Measurements from ENCODE around the gene DOCK10.

The DOCK10 gene

DNA sequence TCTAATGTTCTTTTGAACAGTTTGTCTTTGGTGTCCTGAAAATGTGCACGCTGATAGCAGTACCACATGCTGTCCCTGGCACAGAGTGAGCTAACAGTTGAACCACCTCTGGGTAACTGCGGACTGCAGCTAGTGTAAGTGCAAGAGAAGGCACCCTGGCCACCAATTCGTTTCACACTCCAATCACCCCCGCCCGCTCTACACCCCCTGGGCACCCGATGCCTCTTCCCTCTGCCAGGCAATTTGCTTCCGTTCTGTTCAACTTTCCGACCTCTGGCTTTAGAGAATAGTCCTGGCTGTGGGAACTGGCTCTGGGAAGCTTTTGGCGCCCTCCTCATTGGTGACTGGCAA lies 1.4 kb downstream of the DOCK10 start:
- no peak for DNase-seq

- no peak for DNase-seq
These were observed 2.1 kb downstream of the DOCK10 start for GRCh38 chr2:225040142-225040541.

DNA sequence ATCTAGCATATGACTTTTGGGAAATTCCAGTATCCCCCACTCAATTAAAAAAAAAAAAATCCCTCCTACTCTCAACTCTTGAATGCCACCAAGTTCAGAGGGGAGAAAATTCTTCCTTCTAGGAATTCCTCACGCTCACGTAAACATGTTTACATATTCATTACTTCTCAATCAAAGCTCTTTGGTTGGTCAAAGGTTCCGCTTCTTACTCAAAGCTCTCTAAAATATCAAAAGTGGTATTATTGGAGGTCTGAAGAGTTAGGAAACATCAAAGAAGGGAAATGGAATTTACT lies 4.1 kb downstream of the DOCK10 start:
- no peak for DNase-seq

DNA sequence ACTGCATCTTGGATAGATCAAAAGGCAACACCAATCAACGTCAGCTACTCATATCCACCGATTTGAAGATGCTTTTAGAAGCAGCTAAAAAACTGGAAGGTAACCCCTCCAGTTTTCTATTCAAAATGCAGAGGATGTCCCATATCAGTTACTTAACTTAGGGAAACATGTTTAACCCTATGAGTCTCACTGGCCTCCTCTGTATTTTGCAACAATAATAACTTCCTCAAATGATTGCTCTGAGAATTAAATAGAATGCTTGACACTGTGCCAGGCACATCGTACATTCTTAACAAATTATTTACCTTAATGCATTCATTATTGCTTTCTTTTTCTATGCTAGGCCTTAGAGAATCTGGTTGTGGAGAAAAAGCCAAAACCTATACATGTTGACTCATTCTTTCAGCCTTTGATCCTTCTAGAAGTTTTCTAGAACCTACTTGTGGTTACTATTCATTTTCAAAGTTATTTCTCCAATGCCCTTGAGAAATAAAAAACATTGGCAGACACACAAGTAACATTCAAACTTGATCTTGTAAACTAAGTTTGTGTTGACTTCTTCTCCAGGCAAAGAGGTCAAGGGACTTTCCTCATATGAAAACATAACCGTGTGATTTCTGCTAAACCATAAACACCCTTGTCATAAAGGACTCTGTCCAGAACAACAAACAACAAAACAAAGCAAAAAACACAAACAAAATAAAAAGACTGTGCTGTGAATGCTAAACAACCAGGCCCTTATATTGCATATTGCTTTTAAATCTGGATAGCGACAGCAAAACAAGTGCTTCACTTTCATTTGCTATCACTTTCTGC lies 4.6 kb downstream of the DOCK10 start:
- no peak for DNase-seq

GRCh38 chr2:225036431-225036830 lies 5.8 kb downstream of the DOCK10 start:
- no peak for DNase-seq

- no peak for DNase-seq
These were observed 8.6 kb downstream of the DOCK10 start for GRCh38 chr2:225033440-225034318.

DNA sequence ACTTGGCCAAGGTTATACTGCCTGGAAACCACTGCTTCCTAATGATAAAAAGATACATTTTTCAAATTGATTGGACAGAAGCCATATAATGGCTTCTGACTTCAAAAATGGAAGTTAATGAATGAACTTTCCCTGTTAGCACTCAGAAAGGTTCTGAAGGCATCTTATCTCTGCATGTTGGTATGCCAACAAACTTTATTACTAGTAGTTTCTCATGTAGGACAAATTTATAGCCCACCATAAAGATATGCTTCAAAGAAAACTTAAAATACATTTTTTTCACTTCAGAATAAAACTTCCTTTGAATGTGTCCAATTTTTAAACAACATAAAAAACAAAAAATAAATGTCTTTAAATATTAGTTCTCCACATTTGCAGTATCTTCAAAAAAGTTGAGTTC lies 10.0 kb downstream of the DOCK10 start:
- no peak for DNase-seq

DNA sequence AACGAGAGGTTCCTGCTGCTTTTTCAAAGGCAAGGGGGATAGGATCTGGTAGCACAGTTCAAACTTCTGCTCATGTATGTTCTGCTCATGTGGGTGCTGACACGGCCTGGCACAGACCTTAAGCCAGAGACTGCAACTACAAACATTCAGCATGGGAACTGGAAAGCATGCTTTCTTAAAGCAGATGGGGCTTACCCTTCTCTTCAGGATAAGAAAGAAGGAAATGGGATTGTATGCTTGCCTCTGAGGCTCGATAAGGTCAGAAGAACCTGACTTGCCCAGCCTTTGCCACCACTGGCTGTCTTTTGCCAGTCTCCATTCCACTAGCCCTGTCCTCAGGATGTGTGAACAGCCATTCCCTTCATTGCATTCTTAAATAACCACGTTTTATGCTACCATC lies 10.7 kb downstream of the DOCK10 start:
- no peak for DNase-seq

DNA sequence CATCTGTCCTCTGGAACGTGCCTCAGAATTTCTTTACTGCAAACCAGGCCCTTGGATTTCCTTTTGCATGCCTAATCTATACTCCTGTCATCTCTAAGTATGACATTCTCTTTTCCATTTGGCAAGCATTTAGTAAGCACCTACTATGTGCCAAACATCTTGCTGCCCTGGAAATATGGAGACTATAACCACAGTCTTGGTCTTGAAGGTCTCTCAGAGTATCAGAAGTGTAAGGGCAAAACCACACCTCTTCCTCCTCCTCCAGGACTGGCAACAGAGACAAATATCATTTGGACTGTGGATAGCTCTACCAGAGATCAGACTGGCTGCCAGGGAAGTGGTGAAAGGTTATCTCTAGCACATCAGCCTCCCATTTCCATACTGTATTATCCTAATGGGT lies 11.4 kb downstream of the DOCK10 start:
- DNase-seq: no peak

DNA sequence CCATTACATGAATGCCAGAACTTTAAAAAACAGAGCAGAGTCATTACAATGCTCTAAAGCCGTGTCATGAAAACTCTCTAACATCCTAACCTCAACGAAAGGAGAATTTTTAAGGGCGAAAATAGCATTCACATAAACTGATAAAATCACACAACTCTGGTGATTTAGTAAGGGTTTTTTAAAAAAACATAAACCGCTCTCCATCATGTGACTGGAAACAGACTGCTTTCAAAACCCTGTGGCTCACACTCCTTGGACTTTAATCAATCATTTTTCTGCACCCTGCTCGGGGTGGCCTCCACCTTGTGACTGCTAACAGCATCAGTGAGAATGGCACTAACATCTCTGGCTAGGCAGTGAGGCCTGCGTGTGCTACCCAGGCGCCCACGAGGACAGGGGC lies 12.1 kb downstream of the DOCK10 start:
- DNase-seq: no peak

DNA sequence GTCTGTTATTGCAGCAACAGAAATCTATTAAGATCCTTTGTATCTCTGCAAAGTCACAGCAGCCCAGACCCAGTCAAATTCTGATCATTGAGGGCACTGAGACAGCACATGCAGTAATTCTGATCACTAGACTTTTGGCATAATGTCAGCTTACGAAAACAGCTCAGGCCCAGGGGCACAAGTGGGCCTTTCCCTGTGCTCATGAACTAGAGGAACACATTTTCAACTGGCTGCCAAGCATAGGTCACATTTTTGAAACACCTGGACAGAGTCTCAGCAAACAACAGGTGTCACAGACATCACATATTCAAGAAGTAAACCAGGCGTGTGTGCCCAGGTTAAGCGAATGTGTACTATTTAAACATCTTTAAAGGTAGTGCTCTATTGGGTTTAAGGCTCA lies 13.7 kb downstream of the DOCK10 start:
- DNase-seq: no peak

- DNase-seq: no peak
These were observed 15.1 kb downstream of the DOCK10 start for GRCh38 chr2:225027061-225027762.

DNA sequence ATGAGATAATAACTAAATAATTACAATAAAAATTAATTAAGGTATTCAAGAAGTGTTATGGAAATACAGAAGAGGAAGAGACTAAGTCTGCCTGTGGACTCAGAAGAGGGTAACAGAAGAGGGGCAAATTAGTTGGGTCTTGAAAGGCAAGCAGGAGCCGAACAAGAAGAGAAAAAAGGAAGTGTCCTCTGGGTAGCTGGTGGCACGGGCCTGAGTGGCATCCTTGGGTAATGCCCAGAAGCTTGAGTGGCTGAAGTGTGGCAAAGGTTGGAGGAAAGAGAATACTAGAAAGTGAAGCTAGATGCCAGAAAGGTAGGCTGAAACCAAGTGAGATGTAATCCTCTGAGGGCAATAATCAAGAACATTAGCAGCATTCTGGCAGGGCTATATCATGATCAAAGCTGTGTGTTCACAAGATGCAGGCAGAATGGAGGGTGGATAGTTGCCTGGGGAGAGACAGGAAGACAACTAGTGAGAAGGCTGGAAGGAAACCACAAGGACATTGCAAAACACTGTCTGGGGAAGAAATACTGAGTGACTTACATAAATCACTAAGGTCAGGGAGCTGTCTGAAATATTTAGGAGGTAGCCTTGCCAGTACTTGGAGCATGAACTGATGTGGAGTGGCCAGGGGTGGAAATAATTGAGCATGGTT lies 16.2 kb downstream of the DOCK10 start:
- DNase-seq: no peak

DNA sequence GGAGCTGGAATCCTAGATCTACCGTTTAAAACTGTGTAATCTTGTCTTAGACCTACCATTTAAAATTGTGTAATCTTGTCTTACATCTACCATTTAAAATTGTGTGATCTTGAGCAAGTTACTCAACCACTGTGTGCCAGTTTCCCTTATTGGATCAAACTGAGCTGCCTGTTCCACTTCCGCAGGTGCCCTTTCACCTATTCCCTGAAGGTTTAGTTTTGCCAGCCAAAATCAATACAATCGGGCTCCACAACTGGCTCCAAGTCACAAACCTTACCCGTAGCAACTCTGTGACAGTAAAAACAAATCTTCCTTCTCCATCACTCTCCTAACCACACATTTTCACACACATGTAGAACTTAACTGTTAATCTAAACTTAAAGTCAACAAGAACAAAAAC lies 20.1 kb downstream of the DOCK10 start:
- no peak for DNase-seq

DNA sequence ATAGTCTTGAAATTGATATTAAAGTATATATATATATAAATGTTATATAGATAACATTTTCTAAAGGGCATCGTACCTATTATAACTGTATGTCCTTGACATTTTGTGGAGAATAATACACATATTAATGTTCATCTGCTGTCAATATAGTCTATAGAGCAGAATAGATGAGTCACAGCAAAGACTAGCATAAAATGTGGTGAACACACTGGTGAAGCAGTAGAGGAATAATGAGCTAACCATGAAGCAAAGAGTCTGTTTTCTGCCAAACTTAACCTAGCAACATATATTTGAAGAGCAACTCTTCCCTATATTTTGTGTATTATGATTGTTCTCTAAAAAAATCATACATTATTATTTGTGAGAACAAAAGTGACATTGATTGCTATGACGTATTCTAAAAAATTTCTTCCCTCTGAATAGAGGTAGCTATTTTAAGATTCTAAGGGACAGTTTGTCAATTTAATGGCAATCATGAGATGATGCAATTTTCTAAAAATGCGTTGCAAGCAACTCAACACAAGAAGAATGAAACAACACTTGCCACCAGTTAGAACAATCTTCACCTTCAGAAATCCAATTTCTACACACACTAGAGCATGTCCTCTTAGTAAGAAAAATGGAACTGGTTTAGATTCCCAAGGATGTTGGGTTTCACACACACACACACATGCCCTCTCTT lies 22.0 kb downstream of the DOCK10 start:
- DNase-seq: no peak

DNA sequence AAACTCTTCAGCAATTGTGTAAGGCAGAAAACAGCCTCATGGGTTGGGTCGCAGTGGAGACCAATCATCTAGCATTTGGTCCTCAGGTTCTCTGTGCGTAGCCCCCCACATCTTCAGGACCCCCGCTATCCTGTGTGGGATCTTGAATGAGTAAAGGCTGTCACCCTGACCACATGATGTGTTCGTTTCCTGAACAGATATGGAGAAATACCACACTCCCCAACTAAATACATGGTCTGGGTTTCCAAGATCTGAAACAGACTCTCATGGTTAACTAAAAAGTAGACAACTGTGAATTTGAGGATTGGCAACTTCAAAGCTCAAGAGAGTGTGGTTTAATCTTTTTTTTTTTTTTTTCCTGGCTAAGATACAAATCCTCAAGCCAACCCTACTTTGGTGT lies 23.2 kb downstream of the DOCK10 start:
- DNase-seq: no peak

DNA sequence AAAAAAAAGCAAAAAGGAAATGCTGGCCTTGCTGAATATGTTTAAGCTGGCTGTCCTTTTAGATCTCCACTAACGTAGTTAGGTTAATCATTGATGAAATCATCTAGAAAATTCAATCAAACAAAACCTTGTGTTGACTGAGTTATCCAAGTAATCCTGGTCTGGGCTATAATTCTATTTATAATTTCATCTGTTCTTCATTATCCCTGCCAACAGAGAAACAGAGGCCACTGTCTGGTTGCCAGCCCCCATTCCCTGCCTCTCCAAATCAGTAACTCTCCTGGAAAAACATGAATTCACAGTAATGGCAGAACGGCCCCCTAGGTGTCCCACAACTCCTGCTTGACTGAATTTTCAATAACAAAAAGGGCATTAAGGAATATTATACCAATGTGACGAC lies 24.6 kb downstream of the DOCK10 start:
- DNase-seq: no peak

- no peak for DNase-seq
These were observed 25.1 kb downstream of the DOCK10 start for GRCh38 chr2:225017098-225017685.

DNA sequence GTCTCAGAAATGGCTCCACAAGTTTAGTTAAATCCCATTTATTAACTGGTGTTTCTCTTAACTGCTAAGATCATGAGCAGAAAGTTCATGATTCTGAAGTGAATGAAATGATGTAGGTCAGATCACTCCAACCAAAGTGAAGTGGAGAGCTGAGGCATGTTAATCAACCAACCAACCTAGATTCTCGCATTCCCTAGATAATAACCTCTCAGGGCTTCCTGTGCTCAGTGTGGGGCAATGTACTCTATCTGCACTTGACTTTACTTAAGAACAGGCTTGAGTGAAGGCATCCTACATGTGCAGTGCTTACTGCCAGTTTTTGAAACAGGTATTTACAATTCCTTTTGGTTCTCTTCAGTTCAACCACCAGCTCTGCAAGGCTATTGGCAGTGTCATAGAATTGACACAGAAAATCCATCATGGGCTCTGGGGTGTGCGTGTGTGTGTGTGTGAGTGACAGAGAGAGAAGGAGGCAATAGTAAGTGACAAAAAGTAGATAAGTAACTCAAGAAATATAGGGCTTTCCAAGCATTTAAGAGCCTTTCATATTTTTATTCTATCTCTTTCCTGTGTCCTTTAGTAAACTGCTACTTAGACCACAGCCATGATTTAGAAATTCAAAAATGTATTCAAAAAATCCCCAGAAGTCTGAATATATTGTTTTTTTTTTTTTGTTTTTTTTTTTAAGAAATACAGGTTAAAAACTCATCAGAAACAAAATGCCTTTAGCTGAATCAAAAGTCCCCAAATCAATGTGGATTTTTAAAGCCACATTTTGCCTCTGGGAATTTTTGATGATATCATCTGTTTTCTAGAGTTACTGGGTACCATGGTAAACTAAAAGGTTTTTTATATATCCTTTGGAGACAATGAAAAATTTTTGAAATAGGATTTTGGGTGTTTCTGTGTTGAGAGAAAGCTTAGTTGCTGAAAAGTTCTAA lies 28.6 kb downstream of the DOCK10 start:
- no peak for DNase-seq

GRCh38 chr2:225011585-225011984 lies 30.7 kb downstream of the DOCK10 start:
- no peak for DNase-seq

DNA sequence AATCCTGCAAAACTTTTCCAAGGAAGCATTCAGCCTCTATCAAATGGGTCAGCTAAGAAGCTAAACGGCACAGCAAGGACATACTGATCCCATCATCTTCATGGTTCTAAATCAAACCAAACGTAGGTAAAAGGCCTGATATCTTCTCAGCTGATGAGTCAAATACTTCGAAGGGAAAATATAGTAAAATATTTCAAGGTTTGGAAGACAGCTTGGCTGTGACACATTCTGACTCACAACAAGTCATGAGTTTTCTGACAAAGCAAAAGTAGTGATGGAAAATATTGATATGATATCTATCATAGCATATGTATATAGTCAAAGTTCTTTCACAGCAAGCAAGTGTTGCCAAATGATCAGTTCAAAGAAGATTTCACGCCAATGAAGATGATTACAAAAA lies 31.5 kb downstream of the DOCK10 start:
- no peak for DNase-seq

Data from activated CD4-positive, CD25-positive, alpha-beta regulatory T cell (primary cell).